IMR-90 (cell line): ENCODE results near the gene C7. TPM values are rescaled to one million over a fixed set of nuclear protein-coding genes. Genes with fewer than 3 reads are reported as not detected.

Experiments
- ATAC-seq: fragments of 200-7000 bp; cut with Tn5 transposase; 2 replicates; pipeline ENCODE4 v1.9.1; 2020; ENCODE audit warnings: low read depth, mild to moderate bottlenecking, moderate library complexity
- BruUV-seq: library from RNA; stranded (reverse); fragments of 400-500 nt; replicated peaks from 2 replicates; lab custom pipeline; 2021; lab: Mats Ljungman, UMichigan
- CTCF ChIA-PET: fragments of 300-600 bp; formaldehyde crosslinking; extraction: SDS; loops from one replicate; lab custom pipeline; 2021; ENCODE audit warnings: antibody characterized with exemption; lab: Yijun Ruan, JAX
- POLR2A ChIA-PET: fragments of 300-600 bp; sonication (Branson Sonifier 250); formaldehyde crosslinking; loops from one replicate; lab custom pipeline; 2022; ENCODE audit warnings: antibody characterized with exemption; ENCODE audit not compliant: unreplicated experiment; lab: Charles Lee
- DNase-seq: peaks from one replicate; pipeline ENCODE4 v3.0.0; 2013
- H2AFZ ChIP-seq: replicated peaks from 2 replicates; pipeline ENCODE3; 2013; ENCODE audit warnings: low read length, mild to moderate bottlenecking; ENCODE audit not compliant: poor library complexity
- H2AK5ac ChIP-seq: 2 replicates; pipeline ENCODE4 v1.6.1; 2013; ENCODE audit warnings: low read depth, low read length, inconsistent platforms
- H2AK9ac ChIP-seq: replicated peaks from 2 replicates; pipeline ENCODE3; 2013; ENCODE audit warnings: mild to moderate bottlenecking, low read depth, low read length, moderate library complexity; ENCODE audit not compliant: poor library complexity
- H2BK120ac ChIP-seq: 2 replicates; pipeline ENCODE4 v1.6.1; 2013; ENCODE audit warnings: low read depth, low read length, inconsistent platforms
- H2BK15ac ChIP-seq: 3 replicates; pipeline ENCODE4 v1.6.1; 2013; ENCODE audit warnings: low read depth, low read length, inconsistent platforms
- H2BK20ac ChIP-seq: 2 replicates; pipeline ENCODE4 v1.6.1; 2013; ENCODE audit warnings: low read depth, mild to moderate bottlenecking, inconsistent platforms, low read length, moderate library complexity
- H2BK5ac ChIP-seq: 2 replicates; pipeline ENCODE4 v1.6.1; 2013; ENCODE audit warnings: mild to moderate bottlenecking, low read depth, low read length, inconsistent platforms; ENCODE audit not compliant: poor library complexity, severe bottlenecking
- H3K14ac ChIP-seq: replicated peaks from 2 replicates; pipeline ENCODE4 v1.6.1; 2013; ENCODE audit warnings: low read depth, low read length, inconsistent platforms
- H3K18ac ChIP-seq: 2 replicates; pipeline ENCODE4 v1.6.1; 2013; ENCODE audit warnings: low read depth, low read length, control low read depth
- H3K23ac ChIP-seq: 2 replicates; pipeline ENCODE4 v1.6.1; 2013; ENCODE audit warnings: low read depth, low read length, inconsistent platforms
- H3K27ac ChIP-seq: 2 replicates; pipeline ENCODE4 v1.5.1; 2013; ENCODE audit warnings: mild to moderate bottlenecking, control low read depth, low read length; ENCODE audit not compliant: insufficient read depth
- H3K27me3 ChIP-seq: 2 replicates; pipeline ENCODE4 v1.6.1; 2013; ENCODE audit warnings: low read length; ENCODE audit not compliant: control insufficient read depth, insufficient read depth
- H3K36me3 ChIP-seq: 2 replicates; pipeline ENCODE4 v1.6.1; 2013; ENCODE audit warnings: low read length, mixed read lengths; ENCODE audit not compliant: control insufficient read depth, insufficient read depth
- H3K4ac ChIP-seq: 2 replicates; pipeline ENCODE4 v1.6.1; 2013; ENCODE audit warnings: low read depth, low read length, inconsistent platforms
- H3K4me1 ChIP-seq: 2 replicates; pipeline ENCODE4 v1.6.1; 2013; ENCODE audit warnings: low read length, mixed read lengths; ENCODE audit not compliant: control insufficient read depth, insufficient read depth
- H3K4me2 ChIP-seq: 2 replicates; pipeline ENCODE4 v1.6.1; 2013; ENCODE audit warnings: low read depth, mild to moderate bottlenecking, control low read depth, low read length, moderate library complexity
- H3K4me3 ChIP-seq: 2 replicates; pipeline ENCODE4 v1.5.1; 2013; ENCODE audit warnings: low read depth, mild to moderate bottlenecking, control low read depth, low read length, moderate library complexity; ENCODE audit not compliant: insufficient read depth
- H3K56ac ChIP-seq: 2 replicates; pipeline ENCODE4 v1.6.1; 2013; ENCODE audit warnings: low read length, inconsistent platforms; ENCODE audit not compliant: insufficient read depth; ENCODE audit errors: extremely low read depth
- H3K79me1 ChIP-seq, 2 experiments: 2 replicates each; pipeline ENCODE4 v1.6.1; 2013; ENCODE audit warnings: low read length in 2 of 2, inconsistent platforms in 1 of 2, low read depth in 1 of 2
- H3K9ac ChIP-seq: 2 replicates; pipeline ENCODE4 v1.6.1; 2013; ENCODE audit warnings: low read depth, low read length, control low read depth
- H3K9me1 ChIP-seq: 2 replicates; pipeline ENCODE4 v1.6.1; 2013; ENCODE audit warnings: low read length, inconsistent platforms; ENCODE audit not compliant: insufficient read depth
- H3K9me3 ChIP-seq: 2 replicates; pipeline ENCODE4 v1.6.1; 2013; ENCODE audit warnings: low read length; ENCODE audit not compliant: control insufficient read depth, insufficient read depth
- H4K20me1 ChIP-seq: 2 replicates; pipeline ENCODE4 v1.6.1; 2013; ENCODE audit warnings: low read length, inconsistent platforms; ENCODE audit not compliant: insufficient read depth
- H4K5ac ChIP-seq: 2 replicates; pipeline ENCODE4 v1.6.1; 2013; ENCODE audit warnings: mild to moderate bottlenecking, low read depth, low read length, control low read depth
- H4K8ac ChIP-seq, 2 experiments: 2 replicates each; pipeline ENCODE4 v1.6.1; 2013; ENCODE audit warnings: low read depth in 2 of 2, low read length in 2 of 2, control low read depth in 1 of 2, inconsistent platforms in 1 of 2
- H4K91ac ChIP-seq: 2 replicates; pipeline ENCODE4 v1.6.1; 2013; ENCODE audit warnings: low read depth, low read length, inconsistent platforms; ENCODE audit not compliant: insufficient read depth
- BHLHE40 ChIP-seq: fragments of 150-350 bp; IDR thresholded peaks from 2 replicates; pipeline ENCODE4 v1.6.1; 2016; ENCODE audit warnings: mild to moderate bottlenecking, low read depth, low read length
- CEBPB ChIP-seq: IDR thresholded peaks from 2 replicates; pipeline ENCODE4 v1.6.1; 2012; ENCODE audit warnings: low read depth, low read length, improper control_type of control experiment
- CHD1 ChIP-seq: IDR thresholded peaks from 2 replicates; pipeline ENCODE4 v1.6.1; 2012; ENCODE audit warnings: low read depth, low read length, improper control_type of control experiment
- CTCF ChIP-seq: conservative IDR thresholded peaks from 2 replicates; pipeline ENCODE4 v1.5.1; 2012; ENCODE audit warnings: mild to moderate bottlenecking, low read depth, low read length, improper control_type of control experiment
- ELK1 ChIP-seq: fragments of 150-350 bp; IDR thresholded peaks from 2 replicates; pipeline ENCODE4 v1.6.1; 2016; ENCODE audit warnings: low read depth, mild to moderate bottlenecking, low read length, moderate library complexity, borderline replicate concordance
- FOS ChIP-seq: fragments of 150-350 bp; IDR thresholded peaks from 2 replicates; pipeline ENCODE4 v1.6.1; 2016; ENCODE audit warnings: low read depth, low read length
- MAFK ChIP-seq: IDR thresholded peaks from 2 replicates; pipeline ENCODE4 v1.6.1; 2012; ENCODE audit warnings: low read depth, low read length, improper control_type of control experiment
- MAZ ChIP-seq: IDR thresholded peaks from 2 replicates; pipeline ENCODE4 v1.6.1; 2012; ENCODE audit warnings: low read depth, mild to moderate bottlenecking, low read length, improper control_type of control experiment, moderate library complexity, borderline replicate concordance
- MXI1 ChIP-seq: IDR thresholded peaks from 2 replicates; pipeline ENCODE4 v1.6.1; 2012; ENCODE audit warnings: low read depth, mild to moderate bottlenecking, low read length, moderate library complexity, borderline replicate concordance
- NFE2L2 ChIP-seq: fragments of 150-350 bp; IDR thresholded peaks from 2 replicates; pipeline ENCODE4 v1.6.1; 2016; ENCODE audit warnings: low read depth, mild to moderate bottlenecking, low read length
- POLR2A ChIP-seq: IDR thresholded peaks from 2 replicates; pipeline ENCODE4 v1.6.1; 2012; ENCODE audit warnings: mild to moderate bottlenecking, low read depth, low read length
- RAD21 ChIP-seq: IDR thresholded peaks from 2 replicates; pipeline ENCODE4 v1.6.1; 2012; ENCODE audit warnings: low read length, improper control_type of control experiment
- RCOR1 ChIP-seq: IDR thresholded peaks from 2 replicates; pipeline ENCODE4 v1.6.1; 2012; ENCODE audit warnings: mild to moderate bottlenecking, low read length, improper control_type of control experiment; ENCODE audit not compliant: insufficient replicate concordance
- RFX5 ChIP-seq: IDR thresholded peaks from 2 replicates; pipeline ENCODE4 v1.8.0; 2012; ENCODE audit warnings: low read depth, mild to moderate bottlenecking, low read length, moderate library complexity
- SMC3 ChIP-seq: fragments of 150-350 bp; IDR thresholded peaks from 2 replicates; pipeline ENCODE4 v1.6.1; 2016; ENCODE audit warnings: low read depth, mild to moderate bottlenecking, antibody characterized with exemption, low read length, moderate library complexity
- USF2 ChIP-seq: fragments of 150-350 bp; IDR thresholded peaks from 2 replicates; pipeline ENCODE4 v1.6.1; 2017; ENCODE audit warnings: mild to moderate bottlenecking, antibody characterized with exemption, low read length, low read depth
- WGBS, 2 experiments: methylation state at CpG; one replicate each; pipeline versions ENCODE4 v1.1.5 to v1.1.7; 2013; ENCODE audit warnings: missing lambda C conversion rate in 2 of 2; ENCODE audit not compliant: insufficient read length in 1 of 2; ENCODE audit errors: extremely low coverage in 2 of 2; 5-methylcytosine and 5-hydroxymethylcytosine counted together
- dilution Hi-C: fragments of 300-500 bp; cut with HindIII; formaldehyde crosslinking; loops from one replicate; pipeline ENCODE4 v1.14.3; 2018; ENCODE audit warnings: low sequenced_read_pairs; ENCODE audit not compliant: unreplicated experiment
- in situ Hi-C: fragments of 300-500 bp; cut with MboI; formaldehyde crosslinking; loops from 3 replicates; pipeline ENCODE4 v1.14.3; 2019; ENCODE audit warnings: low sequenced_read_pairs, inconsistent platforms, mixed read lengths
- intact Hi-C: fragments of 100-400 bp; cut with micrococcal nuclease; formaldehyde crosslinking; loops from 2 replicates; pipeline ENCODE4 v1.10.0; 2022
- polyA plus RNA-seq, 3 experiments: library from polyadenylated mRNA; depleted of rRNA; stranded (reverse); fragments of >200 nt; gene quantifications; 2 replicates each; pipeline ENCODE4 v1.2.3, GENCODE V29; 2012; ENCODE audit warnings: low replicate concordance in 1 of 3
- total RNA-seq: library from RNA; depleted of rRNA; stranded (reverse); fragments of >200 nt; gene quantifications from 2 replicates; pipeline ENCODE4 v1.2.3, GENCODE V29; 2012

C7 gene
- total and polyA plus RNA-seq, 2 of the 4 experiments (the other 2 are of a cell fraction): 0.54 to 1.8 TPM

GRCh38 chr5:40958811-40959210 lies 49.5 kb downstream of the C7 start:
- ChIA-PET CTCF (no interaction called here), POLR2A (no interaction called here)
- peaks cover 9% of the 10 kb centered on the region for H3K9me3 ChIP-seq
- no peak overlapping the region for H3K56ac ChIP-seq
- BruUV-seq: no TSS peak
- no peak overlapping the region for H3K4me3 ChIP-seq
- H3K18ac ChIP-seq: no peak overlapping the region
- no peak overlapping the region for H3K4ac ChIP-seq
- H4K5ac ChIP-seq: no peak overlapping the region
- WGBS, 2 experiments: no CpG with 5 or more reads among the region's 5 CpGs
- H2BK15ac ChIP-seq: no peak overlapping the region
- in situ Hi-C loops: no loop called here
- H3K9me1 ChIP-seq: no peaks in the 10 kb centered on the region
- H2AFZ ChIP-seq: no peak overlapping the region
- no peak for TF ChIP-seq RCOR1
- TF ChIP-seq ELK1: no peak
- TF ChIP-seq BHLHE40: no peak
- no peak for TF ChIP-seq USF2
- no peak for TF ChIP-seq CEBPB
- TF ChIP-seq MAFK: no peak
- no peak for TF ChIP-seq SMC3
- no peak for TF ChIP-seq RFX5
- no peak for TF ChIP-seq RAD21
- TF ChIP-seq NFE2L2: no peak
- no peak for TF ChIP-seq MXI1
- no peak for TF ChIP-seq MAZ
- TF ChIP-seq POLR2A: no peak
- TF ChIP-seq CHD1: no peak
- no peak for TF ChIP-seq CTCF
- TF ChIP-seq FOS: no peak
- no peaks in the 10 kb centered on the region for H3K79me1 ChIP-seq
- H2BK120ac ChIP-seq: no peak overlapping the region
- ATAC-seq (no peak), DNase-seq (no peak)
- H3K27me3 ChIP-seq: no peaks in the 10 kb centered on the region
- H3K4me1 ChIP-seq: no peaks in the 10 kb centered on the region
- no peak overlapping the region for H3K4me2 ChIP-seq
- no peak overlapping the region for H2BK20ac ChIP-seq
- no peak overlapping the region for H3K23ac ChIP-seq
- H3K27ac ChIP-seq: no peak overlapping the region
- H4K91ac ChIP-seq: no peak overlapping the region
- H3K14ac ChIP-seq: no peak overlapping the region
- intact Hi-C loops: no loop called here
- H4K20me1 ChIP-seq: no peaks in the 10 kb centered on the region
- H4K8ac ChIP-seq: no peak overlapping the region
- no peaks in the 10 kb centered on the region for H3K36me3 ChIP-seq
- H2BK5ac ChIP-seq: no peak overlapping the region
- no peak overlapping the region for H2AK5ac ChIP-seq
- no peak overlapping the region for H2AK9ac ChIP-seq
- dilution Hi-C loops: no loop called here
- no peak overlapping the region for H3K9ac ChIP-seq
